Esophagus muscularis mucosa (tissue), 4 donors: Measurements from ENCODE around the gene PPEF2. TPM values are rescaled to one million over a fixed set of nuclear protein-coding genes. Genes with fewer than 3 reads are reported as not detected.

ENCODE experiments used
- DNase-seq: peaks from one replicate; pipeline ENCODE4 v3.0.0-alpha.2; 2017; ENCODE audit errors: extremely low spot score
- H3K27ac ChIP-seq, 4 donors: fragments of 200-600 bp; sonication (generic); replicated peaks in 1 of 4; 1 replicate in 3 of 4; 2 replicates in 1 of 4; pipeline ENCODE4 v1.5.1; 2016 to 2019; ENCODE audit warnings: mild to moderate bottlenecking in 1 of 4
- H3K27me3 ChIP-seq, 4 donors: fragments of 200-600 bp; sonication (generic); one replicate each; pipeline versions ENCODE4 v1.5.1 to v1.6.0; 2016 to 2019
- H3K36me3 ChIP-seq, 4 donors: fragments of 200-600 bp; sonication (generic); one replicate each; pipeline ENCODE4 v1.5.1; 2016 to 2019
- H3K4me1 ChIP-seq, 4 donors: fragments of 200-600 bp; sonication (generic); one replicate each; pipeline ENCODE4 v1.5.1; 2016 to 2019
- H3K4me3 ChIP-seq, 4 donors: fragments of 200-600 bp; sonication (generic); 1 replicate in 2 of 4; 2 replicates in 2 of 4; pipeline ENCODE4 v1.5.1; 2016 to 2019; ENCODE audit warnings: mild to moderate bottlenecking in 4 of 4, moderate library complexity in 1 of 4
- H3K9me3 ChIP-seq, 4 donors: fragments of 200-600 bp; sonication (generic); 1 replicate in 3 of 4; 2 replicates in 1 of 4; pipeline ENCODE4 v1.5.1; 2016 to 2019
- EP300 ChIP-seq: sonication (generic); formaldehyde crosslinking; IDR thresholded peaks from one replicate; pipeline ENCODE4 v1.6.1; 2017; ENCODE audit warnings: antibody characterized with exemption
- POLR2A ChIP-seq: fragments of 450-650 bp; IDR thresholded peaks from one replicate; pipeline ENCODE4 v1.6.1; 2017; ENCODE audit warnings: antibody characterized with exemption, moderate library complexity, mild to moderate bottlenecking, low read depth
- POLR2AphosphoS5 ChIP-seq, 2 donors: sonication (generic); formaldehyde crosslinking; IDR thresholded peaks; one replicate each; pipeline ENCODE4 v1.6.1; 2017; ENCODE audit warnings: antibody characterized with exemption in 2 of 2
- WGBS: methylation state at CpG from one replicate; pipeline ENCODE4 v1.1.5; 2018; 5-methylcytosine and 5-hydroxymethylcytosine counted together
- intact Hi-C: fragments of 100-400 bp; cut with DNase I; formaldehyde crosslinking; loops from one replicate; pipeline ENCODE4 v1.15.1; 2023
- total RNA-seq, 4 donors: library from RNA; depleted of rRNA; stranded (reverse); fragments of >200 nt; gene quantifications; one replicate each; pipeline versions ENCODE4 v1.1.0 to v1.2.1, GENCODE V29; 2016
- TF ChIP-seq, protein P1 (sequence below), 3 experiments: fragments of 200-600 bp in 2 of 3; fragments of 450-650 bp in 1 of 3; sonication (generic) in 2 of 3; IDR thresholded peaks; one replicate each; pipeline ENCODE4 v1.5.1; 2017 to 2019; ENCODE audit warnings: antibody characterized with exemption in 3 of 3, mild to moderate bottlenecking in 2 of 3, moderate library complexity in 1 of 3

The PPEF2 gene
- total RNA-seq, 4 donors from 2014 or later: not detected

DNA sequence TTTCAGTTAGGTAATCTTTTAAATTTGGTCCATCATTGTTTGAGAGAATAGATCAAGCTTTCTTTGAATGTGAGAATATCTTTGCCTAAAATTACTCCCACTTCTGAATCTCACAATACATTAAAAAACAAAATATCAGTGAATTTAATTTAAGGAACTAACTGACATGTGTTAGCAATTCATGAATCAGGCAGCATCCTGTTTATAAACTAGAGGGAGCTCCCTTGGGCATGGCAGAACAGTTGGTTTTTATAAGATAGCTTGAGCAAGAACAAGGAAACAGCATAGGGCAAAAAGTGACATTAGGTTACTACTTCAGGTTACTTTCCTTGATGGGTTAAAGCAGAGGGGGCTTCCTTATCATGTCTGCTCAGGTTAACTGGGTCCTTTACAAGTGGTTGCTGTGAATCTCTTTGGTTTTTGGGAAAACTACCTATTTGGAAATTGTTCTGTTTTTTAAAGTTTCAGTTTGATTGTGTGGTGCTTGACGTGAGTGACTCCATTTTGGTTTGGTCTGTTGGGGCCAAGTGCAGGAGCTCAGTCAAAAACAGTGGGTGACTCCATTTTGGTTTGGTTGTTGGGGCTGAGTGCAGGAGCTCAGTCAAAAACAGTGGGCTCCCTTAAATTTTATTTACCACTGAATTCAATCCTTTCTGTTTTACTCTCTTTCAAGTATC lies 68.0 kb downstream of the PPEF2 start:
- 71% methylated on average over 1 of the region's 1 CpG for WGBS
- no peaks in the 10 kb centered on the region for H3K9me3 ChIP-seq
- H3K27ac ChIP-seq: no peak overlapping the region
- H3K27me3 ChIP-seq: no peaks in the 10 kb centered on the region
- intact Hi-C loops: no loop called here
- TF ChIP-seq POLR2AphosphoS5 (IDR thresholded peaks at IDR 0.05) (no peak), EP300 (no peak), POLR2A (no peak)
- TF ChIP-seq, protein P1, sequence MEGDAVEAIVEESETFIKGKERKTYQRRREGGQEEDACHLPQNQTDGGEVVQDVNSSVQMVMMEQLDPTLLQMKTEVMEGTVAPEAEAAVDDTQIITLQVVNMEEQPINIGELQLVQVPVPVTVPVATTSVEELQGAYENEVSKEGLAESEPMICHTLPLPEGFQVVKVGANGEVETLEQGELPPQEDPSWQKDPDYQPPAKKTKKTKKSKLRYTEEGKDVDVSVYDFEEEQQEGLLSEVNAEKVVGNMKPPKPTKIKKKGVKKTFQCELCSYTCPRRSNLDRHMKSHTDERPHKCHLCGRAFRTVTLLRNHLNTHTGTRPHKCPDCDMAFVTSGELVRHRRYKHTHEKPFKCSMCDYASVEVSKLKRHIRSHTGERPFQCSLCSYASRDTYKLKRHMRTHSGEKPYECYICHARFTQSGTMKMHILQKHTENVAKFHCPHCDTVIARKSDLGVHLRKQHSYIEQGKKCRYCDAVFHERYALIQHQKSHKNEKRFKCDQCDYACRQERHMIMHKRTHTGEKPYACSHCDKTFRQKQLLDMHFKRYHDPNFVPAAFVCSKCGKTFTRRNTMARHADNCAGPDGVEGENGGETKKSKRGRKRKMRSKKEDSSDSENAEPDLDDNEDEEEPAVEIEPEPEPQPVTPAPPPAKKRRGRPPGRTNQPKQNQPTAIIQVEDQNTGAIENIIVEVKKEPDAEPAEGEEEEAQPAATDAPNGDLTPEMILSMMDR (IDR thresholded peaks at IDR 0.05): no peak
- H3K4me3 ChIP-seq: no peak overlapping the region
- no peaks in the 10 kb centered on the region for H3K36me3 ChIP-seq
- no peaks in the 10 kb centered on the region for H3K4me1 ChIP-seq
- no peak for DNase-seq

GRCh38 chr4:75831856-75832405 lies 70.3 kb downstream of the PPEF2 start:
- H3K9me3 ChIP-seq: no peaks in the 10 kb centered on the region
- H3K4me1 ChIP-seq: no peaks in the 10 kb centered on the region
- no peaks in the 10 kb centered on the region for H3K36me3 ChIP-seq
- 88% methylated on average over 2 of the region's 2 CpGs for WGBS
- H3K27ac ChIP-seq: no peak overlapping the region
- no peak overlapping the region for H3K4me3 ChIP-seq
- TF ChIP-seq, protein P1 (IDR thresholded peaks at IDR 0.05): no peak
- no peak for TF ChIP-seq POLR2A
- TF ChIP-seq POLR2AphosphoS5 (IDR thresholded peaks at IDR 0.05): no peak
- TF ChIP-seq EP300: no peak
- intact Hi-C loops: no loop called here
- H3K27me3 ChIP-seq: no peaks in the 10 kb centered on the region
- DNase-seq: no peak

GRCh38 chr4:75830906-75831305 lies 71.3 kb downstream of the PPEF2 start:
- no peak for TF ChIP-seq POLR2A
- TF ChIP-seq POLR2AphosphoS5 (IDR thresholded peaks at IDR 0.05): no peak
- TF ChIP-seq, protein P1 (IDR thresholded peaks at IDR 0.05): no peak
- TF ChIP-seq EP300: no peak
- Histone ChIP-seq H3K9me3 (no peaks in the 10 kb centered on the region), H3K27ac (no peak overlapping the region), H3K36me3 (no peaks in the 10 kb centered on the region), H3K4me3 (no peak overlapping the region), H3K4me1 (no peaks in the 10 kb centered on the region), H3K27me3 (no peaks in the 10 kb centered on the region)
- 96% methylated on average over 1 of the region's 1 CpG for WGBS
- intact Hi-C loops: no loop called here
- no peak for DNase-seq

- Histone ChIP-seq H3K4me1 (no peaks in the 10 kb centered on the region), H3K4me3 (no peak overlapping the region), H3K27ac (no peak overlapping the region), H3K27me3 (no peaks in the 10 kb centered on the region), H3K9me3 (no peaks in the 10 kb centered on the region), H3K36me3 (no peaks in the 10 kb centered on the region)
- intact Hi-C loops: no loop called here
- no peak for DNase-seq
- 50% methylated on average over 2 of the region's 2 CpGs for WGBS
- no peak for TF ChIP-seq EP300
These were observed 78.4 kb downstream of the PPEF2 start for GRCh38 chr4:75823812-75824211.

DNA sequence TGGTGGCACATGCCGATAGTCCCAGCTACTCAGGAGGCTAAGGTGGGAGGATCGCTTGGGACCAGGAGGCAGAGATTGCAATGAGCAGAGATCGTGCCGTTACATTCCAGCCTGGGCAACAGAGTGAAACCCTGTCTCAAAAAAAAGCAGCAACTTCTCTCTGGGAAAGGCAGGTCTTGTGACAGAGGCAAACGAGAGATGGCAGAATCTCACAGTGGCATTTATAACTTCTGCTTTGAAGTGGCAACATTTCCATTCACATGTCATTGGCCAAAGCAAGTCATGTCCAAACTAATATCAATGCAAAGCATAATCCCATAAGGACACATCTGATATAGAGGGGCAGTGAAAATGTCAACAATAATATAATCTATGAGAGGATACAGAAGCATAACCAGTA lies 79.8 kb downstream of the PPEF2 start:
- H3K27ac ChIP-seq: no peak overlapping the region
- no peak for DNase-seq
- intact Hi-C loops: no loop called here
- no peaks in the 10 kb centered on the region for H3K36me3 ChIP-seq
- no peaks in the 10 kb centered on the region for H3K4me1 ChIP-seq
- H3K27me3 ChIP-seq: no peaks in the 10 kb centered on the region
- 85% methylated on average over 5 of the region's 5 CpGs for WGBS
- H3K9me3 ChIP-seq: no peaks in the 10 kb centered on the region
- no peak overlapping the region for H3K4me3 ChIP-seq
- TF ChIP-seq, protein P1 (IDR thresholded peaks at IDR 0.05): no peak
- TF ChIP-seq POLR2AphosphoS5 (IDR thresholded peaks at IDR 0.05): no peak
- no peak for TF ChIP-seq POLR2A
- no peak for TF ChIP-seq EP300
